ENCODE results near the gene SEC23B. TPM values are rescaled to one million over a fixed set of nuclear protein-coding genes. Genes with fewer than 3 reads are reported as not detected.

The SEC23B gene
- total RNA-seq, 4 donors from 2014 or later: 14.1 to 21.0 (median 18.7) TPM

- Histone ChIP-seq H3K4me1 (no peaks in the 10 kb centered on the region), H3K27me3 (no peaks in the 10 kb centered on the region), H3K9me3 (no peaks in the 10 kb centered on the region), H3K4me3 (no peak overlapping the region), H3K27ac (replicated peaks in 1 of 4) (no peak overlapping the region), H3K36me3 (peaks cover 37 to 94% (median 80%) of the 10 kb centered on the region in 4 donors)
- intact Hi-C loops (cut with DNase I): no loop called here
- DNase-seq (ENCODE audit: extremely low spot score): no peak
- TF ChIP-seq EP300 (IDR thresholded peaks at IDR 0.05) (no peak), POLR2A (IDR thresholded peaks at IDR 0.05; ENCODE audit: low read depth) (no peak), CTCF (IDR thresholded peaks at IDR 0.05) (no peak), POLR2AphosphoS5 (IDR thresholded peaks at IDR 0.05) (no peak)
- WGBS: 89% methylated on average over 5 of the region's 5 CpGs
Measured at GRCh38 chr20:18541741-18542140, 34.0 kb downstream of the SEC23B start.

GRCh38 chr20:18543216-18543615 lies 35.5 kb downstream of the SEC23B start:
- Histone ChIP-seq H3K27ac (replicated peaks in 1 of 4) (no peak overlapping the region), H3K4me1 (no peaks in the 10 kb centered on the region), H3K9me3 (no peaks in the 10 kb centered on the region), H3K36me3 (peaks cover 44 to 97% (median 84%) of the 10 kb centered on the region in 4 donors), H3K4me3 (no peak overlapping the region), H3K27me3 (no peaks in the 10 kb centered on the region)
- 90% methylated on average over 4 of the region's 4 CpGs for WGBS
- TF ChIP-seq POLR2A (IDR thresholded peaks at IDR 0.05; ENCODE audit: low read depth) (no peak), CTCF (IDR thresholded peaks at IDR 0.05) (no peak), EP300 (IDR thresholded peaks at IDR 0.05) (no peak), POLR2AphosphoS5 (IDR thresholded peaks at IDR 0.05) (no peak)
- intact Hi-C loops (cut with DNase I): no loop called here
- no peak for DNase-seq (ENCODE audit: extremely low spot score)

GRCh38 chr20:18543932-18544331 lies 36.2 kb downstream of the SEC23B start:
- peaks cover 51 to 99% (median 88%) of the 10 kb centered on the region in 4 donors for H3K36me3 ChIP-seq
- TF ChIP-seq POLR2A (IDR thresholded peaks at IDR 0.05; ENCODE audit: low read depth): no peak
- no peak for TF ChIP-seq POLR2AphosphoS5 (IDR thresholded peaks at IDR 0.05)
- no peak for TF ChIP-seq CTCF (IDR thresholded peaks at IDR 0.05)
- H3K27me3 ChIP-seq: no peaks in the 10 kb centered on the region
- H3K4me3 ChIP-seq: no peak overlapping the region
- H3K4me1 ChIP-seq: no peaks in the 10 kb centered on the region
- no peak overlapping the region for H3K27ac ChIP-seq (replicated peaks in 1 of 4)
- H3K9me3 ChIP-seq: no peaks in the 10 kb centered on the region
- intact Hi-C loops (cut with DNase I): no loop called here
- no peak for DNase-seq (ENCODE audit: extremely low spot score)
- 86% methylated on average over 7 of the region's 7 CpGs for WGBS

GRCh38 chr20:18545566-18545965 lies 37.8 kb downstream of the SEC23B start:
- Histone ChIP-seq H3K9me3 (no peaks in the 10 kb centered on the region), H3K4me3 (no peak overlapping the region), H3K36me3 (peaks cover 57 to 100% (median 86%) of the 10 kb centered on the region in 4 donors), H3K27ac (replicated peaks in 1 of 4) (no peak overlapping the region), H3K27me3 (no peaks in the 10 kb centered on the region), H3K4me1 (no peaks in the 10 kb centered on the region)
- DNase-seq (ENCODE audit: extremely low spot score): no peak
- intact Hi-C loops (cut with DNase I): no loop called here
- no peak for TF ChIP-seq POLR2A (IDR thresholded peaks at IDR 0.05; ENCODE audit: low read depth)
- no peak for TF ChIP-seq POLR2AphosphoS5 (IDR thresholded peaks at IDR 0.05)
- no peak for TF ChIP-seq EP300 (IDR thresholded peaks at IDR 0.05)
- TF ChIP-seq CTCF (IDR thresholded peaks at IDR 0.05): no peak
- WGBS: 96% methylated on average over 1 of the region's 1 CpG

GRCh38 chr20:18548465-18548864 lies 40.7 kb downstream of the SEC23B start:
- no peak overlapping the region for H3K27ac ChIP-seq (replicated peaks in 1 of 4)
- intact Hi-C loops (cut with DNase I): no loop called here
- TF ChIP-seq POLR2AphosphoS5 (IDR thresholded peaks at IDR 0.05) (no peak), POLR2A (IDR thresholded peaks at IDR 0.05; ENCODE audit: low read depth) (no peak), EP300 (IDR thresholded peaks at IDR 0.05) (no peak), CTCF (IDR thresholded peaks at IDR 0.05) (no peak)
- DNase-seq (ENCODE audit: extremely low spot score): no peak
- WGBS: 88% methylated on average over 3 of the region's 3 CpGs
- no peaks in the 10 kb centered on the region for H3K27me3 ChIP-seq
- H3K9me3 ChIP-seq: no peaks in the 10 kb centered on the region
- peaks cover 56 to 100% (median 86%) of the 10 kb centered on the region in 4 donors for H3K36me3 ChIP-seq
- no peak overlapping the region for H3K4me3 ChIP-seq
- H3K4me1 ChIP-seq: no peaks in the 10 kb centered on the region

Data from esophagus muscularis mucosa (tissue), 4 donors.